Esophagus squamous epithelium (tissue), 5 donors: ENCODE data around the gene LZTR1. TPM values are rescaled to one million over a fixed set of nuclear protein-coding genes. Genes with fewer than 3 reads are reported as not detected.
"Not testable (repeated sequence)": the region's sequence is repeated elsewhere in the genome, so short reads cannot be mapped to it uniquely, and the experiment has no call there.

Experiments used
- DNase-seq: peaks from one replicate; lab custom pipeline; 2025; lab: John Stamatoyannopoulos, UW
- H3K27ac ChIP-seq, 4 donors: fragments of 200-600 bp; sonication (generic); one replicate each; pipeline ENCODE4 v1.5.1; 2016 to 2019; ENCODE audit warnings: mild to moderate bottlenecking in 1 of 4
- H3K27me3 ChIP-seq, 4 donors: fragments of 200-600 bp; sonication (generic); 1 replicate in 3 of 4; 2 replicates in 1 of 4; pipeline versions ENCODE4 v1.5.1 to v1.6.0; 2017 to 2021; ENCODE audit warnings: antibody characterized with exemption in 1 of 4
- H3K36me3 ChIP-seq, 3 donors: fragments of 200-600 bp; sonication (generic); one replicate each; pipeline ENCODE4 v1.5.1; 2016 to 2019
- H3K4me1 ChIP-seq, 3 donors: fragments of 200-600 bp; sonication (generic); one replicate each; pipeline ENCODE4 v1.5.1; 2017 to 2019
- H3K4me3 ChIP-seq, 4 donors: fragments of 200-600 bp; sonication (generic); 1 replicate in 3 of 4; 2 replicates in 1 of 4; pipeline ENCODE4 v1.5.1; 2016 to 2019; ENCODE audit warnings: mild to moderate bottlenecking in 2 of 4, moderate library complexity in 1 of 4
- H3K9me3 ChIP-seq, 3 donors: fragments of 200-600 bp; sonication (generic); one replicate each; pipeline ENCODE4 v1.5.1; 2016 to 2019
- CTCF ChIP-seq, 6 experiments: fragments of 450-650 bp in 4 of 6; fragments of 200-600 bp in 2 of 6; sonication (generic) in 2 of 6; IDR thresholded peaks; one replicate each; pipeline ENCODE4 v1.5.1; 2016 to 2019; ENCODE audit warnings: antibody characterized with exemption in 6 of 6, mild to moderate bottlenecking in 4 of 6, moderate library complexity in 4 of 6
- POLR2A ChIP-seq, 4 donors: fragments of 450-650 bp; IDR thresholded peaks; one replicate each; pipeline ENCODE4 v1.6.1; 2017; ENCODE audit warnings: antibody characterized with exemption in 4 of 4, mild to moderate bottlenecking in 4 of 4, moderate library complexity in 3 of 4
- WGBS, 2 donors: methylation state at CpG; one replicate each; pipeline ENCODE4 v1.1.5; 2018; 5-methylcytosine and 5-hydroxymethylcytosine counted together
- intact Hi-C: fragments of 100-400 bp; cut with DNase I; formaldehyde crosslinking; loops from one replicate; pipeline ENCODE4 v1.15.0; 2022
- total RNA-seq, 4 donors: library from RNA; depleted of rRNA; stranded (reverse); fragments of >200 nt; gene quantifications; one replicate each; pipeline ENCODE4 v1.1.0, GENCODE V29; 2016
- donor health status: DM: yes; HTN: yes; CAD: no.

Gene LZTR1
- total RNA-seq, 4 donors from 2014 or later: 15.3 to 44.4 (median 25.5) TPM

- intact Hi-C loops: no loop called here
- H3K27ac ChIP-seq: peak overlapping the region in 2 of 4 donors; percentile 44 to 100
These were observed 21.7 kb downstream of the LZTR1 start for GRCh38 chr22:21003782-21004181.

GRCh38 chr22:21009208-21009607 is 27.1 kb downstream of the LZTR1 start:
- intact Hi-C loops, DNase-seq: not testable (repeated sequence)

More at GRCh38 chr22:21003782-21004181, 21.7 kb downstream of the LZTR1 start:
- peaks cover 18 to 42% (median 29%) of the 10 kb centered on the region in 3 donors for H3K4me1 ChIP-seq
- no peak for DNase-seq
- no peaks in the 10 kb centered on the region for H3K27me3 ChIP-seq
- H3K4me3 ChIP-seq: no peak overlapping the region
- no peaks in the 10 kb centered on the region for H3K9me3 ChIP-seq
- TF ChIP-seq POLR2A (IDR thresholded peaks at IDR 0.05): no peak
- no peak for TF ChIP-seq CTCF (IDR thresholded peaks at IDR 0.05)
- H3K36me3 ChIP-seq: peaks cover 8 to 18% (median 10%) of the 10 kb centered on the region in 3 donors
- WGBS, 2 donors: 67 to 71% methylated on average over 4 of the region's 4 CpGs

GRCh38 chr22:21009638-21010425 is 27.7 kb downstream of the LZTR1 start:
- Histone ChIP-seq H3K9me3 (no peaks in the 10 kb centered on the region), H3K4me3 (no peak overlapping the region), H3K27me3 (no peaks in the 10 kb centered on the region), H3K36me3 (no peaks in the 10 kb centered on the region), H3K4me1 (peaks cover 13 to 18% (median 15%) of the 10 kb centered on the region in 3 donors), H3K27ac (no peak overlapping the region)
- intact Hi-C loops: no loop called here
- TF ChIP-seq CTCF (IDR thresholded peaks at IDR 0.05): no peak
- no peak for TF ChIP-seq POLR2A (IDR thresholded peaks at IDR 0.05)
- WGBS, 2 donors: 51 to 61% methylated on average over 10 of the region's 10 CpGs
- no peak for DNase-seq

More at GRCh38 chr22:21009208-21009607, 27.1 kb downstream of the LZTR1 start:
- WGBS, 2 donors: 83 to 94% methylated on average over 2 to 6 of the region's 13 CpGs
- not testable (repeated sequence) for H3K27me3 ChIP-seq, H3K36me3 ChIP-seq, H3K27ac ChIP-seq, H3K9me3 ChIP-seq, H3K4me3 ChIP-seq
- peaks cover 7 to 12% (median 8%) of the 10 kb centered on the region in 3 donors for H3K4me1 ChIP-seq

- no peak for DNase-seq
- H3K27me3 ChIP-seq: no peaks in the 10 kb centered on the region
- no peak overlapping the region for H3K4me3 ChIP-seq
- peaks cover 20 to 26% (median 22%) of the 10 kb centered on the region in 3 donors for H3K4me1 ChIP-seq
- no peaks in the 10 kb centered on the region for H3K9me3 ChIP-seq
- intact Hi-C loops: no loop called here
- WGBS, 2 donors: 89 to 91% methylated on average over 3 of the region's 3 CpGs
- no peak for TF ChIP-seq CTCF (IDR thresholded peaks at IDR 0.05)
- no peaks in the 10 kb centered on the region for H3K36me3 ChIP-seq
- H3K27ac ChIP-seq: no peak overlapping the region
These were observed 28.5 kb downstream of the LZTR1 start for GRCh38 chr22:21010426-21011113.

GRCh38 chr22:21012446-21013407 is 30.6 kb downstream of the LZTR1 start:
- Histone ChIP-seq H3K36me3 (no peaks in the 10 kb centered on the region), H3K27me3 (no peaks in the 10 kb centered on the region), H3K4me1 (peaks cover 22 to 28% (median 23%) of the 10 kb centered on the region in 3 donors), H3K9me3 (no peaks in the 10 kb centered on the region), H3K4me3 (no peak overlapping the region), H3K27ac (no peak overlapping the region)
- 70 to 81% methylated on average over 2 to 8 of the region's 14 CpGs for WGBS, 2 donors
- intact Hi-C loops: no loop called here
- no peak for DNase-seq
- TF ChIP-seq CTCF (IDR thresholded peaks at IDR 0.05) (no peak), POLR2A (IDR thresholded peaks at IDR 0.05) (no peak)
